CD14-positive monocyte (primary cell): ENCODE measurements around the gene MPRIP. TPM values are rescaled to one million over a fixed set of nuclear protein-coding genes. Genes with fewer than 3 reads are reported as not detected.

Experiments
- DNase-seq, 3 donors: peaks; one replicate each; pipeline ENCODE4 v3.0.0-alpha.2; 2011 to 2022
- H2AFZ ChIP-seq: 2 replicates; pipeline ENCODE4 v1.6.0; 2012; ENCODE audit warnings: mild to moderate bottlenecking, low read depth, low read length, inconsistent platforms; ENCODE audit not compliant: insufficient read depth, poor library complexity, severe bottlenecking
- H3K27ac ChIP-seq, 2 donors: 1 replicate in 1 of 2; 2 replicates in 1 of 2; pipeline ENCODE4 v1.5.1; 2012 to 2013; ENCODE audit warnings: low read length in 2 of 2, control low read depth in 1 of 2, inconsistent platforms in 1 of 2, low read depth in 1 of 2, mild to moderate bottlenecking in 1 of 2
- H3K27me3 ChIP-seq, 2 donors: one replicate each; pipeline versions ENCODE4 v1.6.0 to v1.6.1; 2011 to 2013; ENCODE audit warnings: low read length in 2 of 2; ENCODE audit not compliant: control insufficient read depth in 2 of 2, insufficient read depth in 2 of 2
- H3K36me3 ChIP-seq, 2 donors: replicated peaks in 1 of 2; 1 replicate in 1 of 2; 2 replicates in 1 of 2; pipeline versions ENCODE4 v1.5.1 to v1.6.1; 2012 to 2013; ENCODE audit warnings: low read length in 2 of 2, control low read depth in 1 of 2, inconsistent platforms in 1 of 2, mild to moderate bottlenecking in 1 of 2; ENCODE audit not compliant: insufficient read depth in 2 of 2, control insufficient read depth in 1 of 2
- H3K4me1 ChIP-seq, 2 donors: 1 replicate in 1 of 2; 2 replicates in 1 of 2; pipeline versions ENCODE4 v1.5.1 to v1.6.1; 2012 to 2013; ENCODE audit warnings: low read length in 2 of 2, control low read depth in 1 of 2, inconsistent platforms in 1 of 2, mild to moderate bottlenecking in 1 of 2, moderate library complexity in 1 of 2; ENCODE audit not compliant: insufficient read depth in 2 of 2, control insufficient read depth in 1 of 2
- H3K4me2 ChIP-seq: replicated peaks from 2 replicates; pipeline ENCODE3; 2012; ENCODE audit warnings: low read length, moderate library complexity, mild to moderate bottlenecking; ENCODE audit not compliant: poor library complexity, severe bottlenecking; ENCODE audit errors: extremely low read depth
- H3K4me3 ChIP-seq, 3 experiments: fragments of 200-600 bp in 1 of 3; sonication (generic) in 1 of 3; replicated peaks in 1 of 3; 1 replicate in 2 of 3; 2 replicates in 1 of 3; pipeline ENCODE4 v1.5.1; 2011 to 2013; ENCODE audit warnings: low read length in 3 of 3, mild to moderate bottlenecking in 3 of 3, control low read depth in 2 of 3, low read depth in 2 of 3, inconsistent platforms in 1 of 3, moderate library complexity in 1 of 3
- H3K79me2 ChIP-seq: 2 replicates; pipeline ENCODE4 v1.6.0; 2012; ENCODE audit warnings: mild to moderate bottlenecking, control low read depth, inconsistent platforms, low read length, moderate library complexity; ENCODE audit not compliant: insufficient read depth
- H3K9ac ChIP-seq: 2 replicates; pipeline ENCODE4 v1.6.0; 2017; ENCODE audit warnings: low read length, mild to moderate bottlenecking; ENCODE audit not compliant: insufficient read depth, poor library complexity, severe bottlenecking
- H3K9me3 ChIP-seq, 2 donors: replicated peaks in 1 of 2; 1 replicate in 1 of 2; 2 replicates in 1 of 2; pipeline versions ENCODE4 v1.5.1 to v1.6.1; 2012 to 2013; ENCODE audit warnings: low read length in 2 of 2, control low read depth in 1 of 2; ENCODE audit not compliant: control insufficient read depth in 1 of 2, insufficient read depth in 1 of 2
- H4K20me1 ChIP-seq: 2 replicates; pipeline ENCODE4 v1.6.0; 2012; ENCODE audit warnings: mild to moderate bottlenecking, low read length, control low read depth, moderate library complexity; ENCODE audit not compliant: insufficient read depth
- H3K27ac Mint-ChIP-seq, 7 donors: one replicate each; pipeline ENCODE4 v1.8.0; 2020; ENCODE audit warnings: mild to moderate bottlenecking in 7 of 7, mixed read lengths in 7 of 7, moderate library complexity in 6 of 7, inconsistent platforms in 2 of 7
- H3K27me3 Mint-ChIP-seq, 3 donors: one replicate each; pipeline ENCODE4 v1.8.0; 2021 to 2022; ENCODE audit warnings: low read depth in 3 of 3, mild to moderate bottlenecking in 3 of 3, mixed read lengths in 3 of 3, moderate library complexity in 3 of 3, inconsistent platforms in 1 of 3
- H3K36me3 Mint-ChIP-seq, 2 donors: one replicate each; pipeline ENCODE4 v1.8.0; 2020; ENCODE audit warnings: mixed read lengths in 2 of 2, inconsistent platforms in 1 of 2, mild to moderate bottlenecking in 1 of 2
- H3K4me1 Mint-ChIP-seq: one replicate; pipeline ENCODE4 v1.8.0; 2020; ENCODE audit warnings: mild to moderate bottlenecking, mixed read lengths
- H3K4me3 Mint-ChIP-seq, 2 donors: one replicate each; pipeline ENCODE4 v1.8.0; 2020; ENCODE audit warnings: mild to moderate bottlenecking in 2 of 2, mixed read lengths in 2 of 2, moderate library complexity in 1 of 2
- H3K9me3 Mint-ChIP-seq, 7 donors: one replicate each; pipeline ENCODE4 v1.8.0; 2020 to 2022; ENCODE audit warnings: mixed read lengths in 7 of 7, mild to moderate bottlenecking in 6 of 7, moderate library complexity in 6 of 7, inconsistent platforms in 2 of 7
- CTCF ChIP-seq: fragments of 200-600 bp; IDR thresholded peaks from one replicate; pipeline ENCODE4 v1.8.0; 2022; ENCODE audit warnings: antibody characterized with exemption, mild to moderate bottlenecking
- WGBS: methylation state at CpG from one replicate; pipeline ENCODE4 v1.1.5; 2013; ENCODE audit warnings: missing lambda C conversion rate; ENCODE audit not compliant: insufficient coverage; 5-methylcytosine and 5-hydroxymethylcytosine counted together
- intact Hi-C, 2 donors: fragments of 100-400 bp; cut with micrococcal nuclease; formaldehyde crosslinking; loops; one replicate each; pipeline versions ENCODE4 v1.15.0 to v1.15.1; 2023
- polyA plus RNA-seq, 3 donors: library from polyadenylated mRNA; depleted of rRNA in 1 of 3; unstranded in 2 of 3; stranded (reverse) in 1 of 3; fragments of 300-500 nt in 2 of 3; fragments of >200 nt in 1 of 3; fragmentation: Illumina TruSeq in 2 of 3; gene quantifications; 1 replicate in 2 of 3; 2 replicates in 1 of 3; pipeline ENCODE4 v1.2.3, GENCODE V29; 2012 to 2021

Gene MPRIP
- polyA plus RNA-seq, 3 donors, result 2.0 to 48.7 (median 2.5) TPM

- Histone ChIP-seq H3K9ac (no peak overlapping the region), H3K27me3 (no peaks in the 10 kb centered on the region), H3K4me3 (no peak overlapping the region), H3K4me1 (no peaks in the 10 kb centered on the region), H3K79me2 (peaks cover 2% of the 10 kb centered on the region), H3K4me2 (no peak overlapping the region), H2AFZ (no peak overlapping the region), H3K36me3 (peaks cover 7 to 80% of the 10 kb centered on the region in 2 donors), H3K9me3 (no peaks in the 10 kb centered on the region), H4K20me1 (peaks cover 29% of the 10 kb centered on the region), H3K27ac (no peak overlapping the region)
- Mint-ChIP-seq H3K9me3 (no peaks in the 10 kb centered on the region), H3K4me3 (no peak overlapping the region), H3K27ac (peak overlapping the region in 2 of 7 donors; percentile 44 to 62), H3K4me1 (peaks cover 4% of the 10 kb centered on the region), H3K27me3 (peaks cover 0 to 3% (median 3%) of the 10 kb centered on the region in 3 donors), H3K36me3 (peaks cover 59 to 72% of the 10 kb centered on the region in 2 donors)
- 97% methylated on average over 4 of the region's 10 CpGs for WGBS
- no peak for TF ChIP-seq CTCF
- intact Hi-C loops, result no loop called here
- DNase-seq, result no peak
Observed at GRCh38 chr17:17088086-17088485, 45.8 kb downstream of the MPRIP start.

DNA sequence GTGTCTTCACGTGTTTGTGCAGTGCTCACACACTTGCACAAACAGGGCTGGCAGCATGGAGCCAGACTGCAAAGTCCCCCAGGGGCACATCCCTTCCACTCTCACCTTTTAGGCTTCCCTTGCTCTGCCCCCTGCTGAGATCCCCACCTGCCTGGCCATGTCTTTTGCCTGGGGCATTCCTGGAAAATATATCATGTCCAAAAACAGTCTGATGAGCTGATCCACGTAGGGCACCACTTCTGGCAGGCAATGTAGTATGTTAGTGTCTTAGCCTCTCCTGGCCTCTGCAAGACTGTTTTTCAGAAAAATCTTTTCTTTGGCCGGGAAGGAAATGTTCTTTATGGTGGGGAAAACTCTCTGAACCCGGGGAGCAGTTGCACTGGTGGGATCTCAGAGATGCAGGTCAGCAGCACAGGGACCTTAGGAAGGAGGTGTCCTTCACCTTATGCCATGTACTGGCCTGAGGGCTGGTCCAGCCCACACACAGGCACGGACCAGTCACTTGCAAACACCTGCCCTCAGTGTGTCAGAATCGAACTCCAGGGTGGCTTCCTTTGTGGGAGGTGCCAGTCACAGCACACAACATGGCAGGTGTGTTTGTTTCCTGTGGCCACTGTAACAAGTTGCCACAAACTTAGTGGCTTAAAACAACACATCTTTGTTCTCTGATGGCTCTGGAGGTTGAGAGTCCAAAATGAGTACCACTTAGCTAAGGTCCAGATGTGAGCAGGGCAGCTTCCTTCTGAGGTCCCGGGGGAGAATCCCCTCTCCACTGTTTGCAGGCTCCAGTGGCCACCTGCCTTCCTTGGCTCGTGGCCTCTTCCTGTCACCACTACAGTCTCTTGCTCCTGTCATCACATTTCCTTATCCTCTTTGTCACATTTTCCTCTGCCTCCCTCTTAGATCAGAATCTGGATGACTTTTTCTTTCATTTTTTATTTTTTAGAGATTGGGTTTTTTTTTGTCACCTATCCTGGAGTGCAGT is 46.6 kb downstream of the MPRIP start:
- H3K4me3 ChIP-seq, result no peak overlapping the region
- Mint-ChIP-seq H3K27me3 (peaks cover 0 to 2% (median 2%) of the 10 kb centered on the region in 3 donors), H3K4me3 (no peak overlapping the region), H3K9me3 (no peaks in the 10 kb centered on the region), H3K4me1 (peaks cover 4% of the 10 kb centered on the region), H3K36me3 (peaks cover 57 to 66% of the 10 kb centered on the region in 2 donors), H3K27ac (no peak overlapping the region)
- H3K9me3 ChIP-seq, result no peaks in the 10 kb centered on the region
- no peaks in the 10 kb centered on the region for H3K27me3 ChIP-seq
- no peak overlapping the region for H3K27ac ChIP-seq
- no peak for TF ChIP-seq CTCF
- no peaks in the 10 kb centered on the region for H3K4me1 ChIP-seq
- no peak for DNase-seq
- no peak overlapping the region for H3K9ac ChIP-seq
- no peak overlapping the region for H2AFZ ChIP-seq
- intact Hi-C loops, result no loop called here
- 88% methylated on average over 7 of the region's 8 CpGs for WGBS
- peaks cover 35% of the 10 kb centered on the region for H4K20me1 ChIP-seq
- peaks cover 6 to 73% of the 10 kb centered on the region in 2 donors for H3K36me3 ChIP-seq
- H3K4me2 ChIP-seq, result no peak overlapping the region
- H3K79me2 ChIP-seq, result peaks cover 2% of the 10 kb centered on the region
